KMS-11 (cell line): ENCODE results near the gene TMEM43.
A peak's percentile ranks its signal among the peaks of the same experiment; 100 is the strongest.

Source experiments
- H2AFZ ChIP-seq: fragments of 200-600 bp; sonication (generic); 2 replicates; pipeline ENCODE4 v1.6.1; 2016; ENCODE audit warnings: antibody characterized with exemption, mixed run types, low read depth
- H3K27ac ChIP-seq: fragments of 200-600 bp; sonication (generic); 2 replicates; pipeline ENCODE4 v1.6.1; 2016; ENCODE audit warnings: mild to moderate bottlenecking, mixed run types
- H3K27me3 ChIP-seq: fragments of 200-600 bp; sonication (generic); 2 replicates; pipeline ENCODE4 v1.6.1; 2017; ENCODE audit warnings: mild to moderate bottlenecking, low read depth, mixed run types, moderate library complexity; ENCODE audit not compliant: insufficient read depth
- H3K36me3 ChIP-seq: fragments of 200-600 bp; sonication (generic); 2 replicates; pipeline ENCODE4 v1.6.1; 2017; ENCODE audit warnings: mild to moderate bottlenecking, mixed run types; ENCODE audit not compliant: insufficient read depth
- H3K4me1 ChIP-seq: fragments of 200-600 bp; sonication (generic); 2 replicates; pipeline ENCODE4 v1.6.1; 2016; ENCODE audit warnings: mild to moderate bottlenecking, low read depth, mixed run types; ENCODE audit not compliant: poor library complexity, severe bottlenecking
- H3K4me2 ChIP-seq: fragments of 200-600 bp; sonication (generic); 2 replicates; pipeline ENCODE4 v1.7.0; 2016; ENCODE audit warnings: mild to moderate bottlenecking, mixed run types
- H3K4me3 ChIP-seq: fragments of 200-600 bp; sonication (generic); IDR thresholded peaks from 2 replicates; pipeline ENCODE4 v1.6.1; 2017; ENCODE audit warnings: low read depth, low read length, mixed read lengths; ENCODE audit not compliant: insufficient read depth
- H3K79me2 ChIP-seq: fragments of 200-600 bp; sonication (generic); 2 replicates; pipeline ENCODE4 v1.6.1; 2016; ENCODE audit warnings: low read depth, mixed run types; ENCODE audit not compliant: insufficient read depth
- H3K9ac ChIP-seq: fragments of 200-600 bp; sonication (generic); 2 replicates; pipeline ENCODE4 v1.6.1; 2016; ENCODE audit warnings: mild to moderate bottlenecking, mixed run types
- H4K20me1 ChIP-seq: fragments of 200-600 bp; sonication (generic); 2 replicates; pipeline ENCODE4 v1.6.1; 2016; ENCODE audit warnings: mild to moderate bottlenecking, mixed run types; ENCODE audit not compliant: insufficient read depth
- CTCF ChIP-seq: fragments of 200-600 bp; sonication (generic); conservative IDR thresholded peaks from 2 replicates; pipeline ENCODE4 v1.6.1; 2017; ENCODE audit warnings: low read depth, mild to moderate bottlenecking, antibody characterized with exemption, low read length, moderate library complexity, mixed read lengths

Gene TMEM43

GRCh38 chr3:14177580-14178246 is 52.9 kb downstream of the TMEM43 start:
- Histone ChIP-seq H3K9ac (peak overlapping the region; percentile 72), H4K20me1 (no peaks in the 10 kb centered on the region), H3K27me3 (no peaks in the 10 kb centered on the region), H3K36me3 (no peaks in the 10 kb centered on the region), H3K79me2 (peaks cover 21% of the 10 kb centered on the region), H3K4me1 (peaks cover 47% of the 10 kb centered on the region), H3K4me3 (no peak overlapping the region), H2AFZ (peak overlapping the region; percentile 47), H3K27ac (peak overlapping the region; percentile 40), H3K4me2 (peak overlapping the region; percentile 46)
- TF ChIP-seq CTCF = no peak

GRCh38 chr3:14178247-14179113 is 53.6 kb downstream of the TMEM43 start, which contains the start of the genes LSM3 and XPC:
LSM3 (plus strand) TSS chr3:14178817; CDS start chr3:14178861, 44 bp downstream.
XPC (minus strand) TSS chr3:14178601; CDS start chr3:14178568, 33 bp downstream.
- Histone ChIP-seq H4K20me1 (no peaks in the 10 kb centered on the region), H3K27me3 (no peaks in the 10 kb centered on the region), H3K36me3 (no peaks in the 10 kb centered on the region), H2AFZ (peak within 1 kb of the TSS; percentile 71), H3K4me2 (peak within 1 kb of the TSS; percentile 78), H3K4me1 (peaks cover 47% of the 10 kb centered on the region), H3K4me3 (no peak within 1 kb of the TSS), H3K79me2 (peaks cover 21% of the 10 kb centered on the region), H3K9ac (peak within 1 kb of the TSS; percentile 76), H3K27ac (peak within 1 kb of the TSS; percentile 57)
- TF ChIP-seq CTCF = no peak

GRCh38 chr3:14179114-14179465 is 54.2 kb downstream of the TMEM43 start:
- no peaks in the 10 kb centered on the region for H3K27me3 ChIP-seq
- no peaks in the 10 kb centered on the region for H4K20me1 ChIP-seq
- no peaks in the 10 kb centered on the region for H3K36me3 ChIP-seq
- no peak overlapping the region for H3K4me3 ChIP-seq
- H3K27ac ChIP-seq = peak overlapping the region; percentile 57
- H2AFZ ChIP-seq = peak overlapping the region; percentile 71; the same call in 1 of the 2 replicates
- H3K9ac ChIP-seq = peak overlapping the region; percentile 76; the same call in 1 of the 2 replicates
- peak overlapping the region; percentile 78 for H3K4me2 ChIP-seq
- no peak for TF ChIP-seq CTCF
- H3K79me2 ChIP-seq = peaks cover 20% of the 10 kb centered on the region
- H3K4me1 ChIP-seq = peaks cover 43% of the 10 kb centered on the region

GRCh38 chr3:14179795-14180194 is 54.9 kb downstream of the TMEM43 start:
- no peak for TF ChIP-seq CTCF
- Histone ChIP-seq H3K4me2 (peak overlapping the region; percentile 78), H3K4me3 (no peak overlapping the region), H3K9ac (no peak overlapping the region), H3K36me3 (no peaks in the 10 kb centered on the region), H4K20me1 (no peaks in the 10 kb centered on the region), H3K27ac (no peak overlapping the region), H3K27me3 (no peaks in the 10 kb centered on the region), H2AFZ (no peak overlapping the region), H3K4me1 (peaks cover 36% of the 10 kb centered on the region), H3K79me2 (peaks cover 13% of the 10 kb centered on the region)
